ENCODE results near the gene SPDEF.

Gene SPDEF

GRCh38 chr6:34597605-34598353 is 41.6 kb upstream of the SPDEF start:
- Histone ChIP-seq H3K36me3 (ENCODE audit: insufficient read depth, insufficient read length, low read length) (no peaks in the 10 kb centered on the region), H3K9me3 (ENCODE audit: insufficient read depth, low read length) (no peaks in the 10 kb centered on the region), H3K4me3 (ENCODE audit: insufficient read length, low read depth) (no peak overlapping the region), H3K27me3 (ENCODE audit: insufficient read depth, insufficient read length) (no peaks in the 10 kb centered on the region), H3K9ac (ENCODE audit: insufficient read length, low read depth) (no peak overlapping the region), H3K4me1 (ENCODE audit: insufficient read depth, insufficient read length) (no peaks in the 10 kb centered on the region)
- no peak for DNase-seq (ENCODE audit: low read depth, low spot score)
- no peak for TF ChIP-seq SUZ12 (IDR thresholded peaks at IDR 0.05; ENCODE audit: extremely low read depth, insufficient read depth, insufficient read length)
- TF ChIP-seq ZNF274 (IDR thresholded peaks at IDR 0.05; ENCODE audit: low read depth, low read length): no peak
- TF ChIP-seq YY1 (IDR thresholded peaks at IDR 0.05; ENCODE audit: insufficient read depth, insufficient read length): no peak

- no peak for DNase-seq (ENCODE audit: low read depth, low spot score)
- no peak for TF ChIP-seq ZNF274 (IDR thresholded peaks at IDR 0.05; ENCODE audit: low read depth, low read length)
- TF ChIP-seq YY1 (IDR thresholded peaks at IDR 0.05; ENCODE audit: insufficient read depth, insufficient read length): no peak
- TF ChIP-seq SUZ12 (IDR thresholded peaks at IDR 0.05; ENCODE audit: extremely low read depth, insufficient read depth, insufficient read length): no peak
Observed at GRCh38 chr6:34596798-34597197, 40.7 kb upstream of the SPDEF start.

GRCh38 chr6:34595332-34596184 is 39.4 kb upstream of the SPDEF start:
- TF ChIP-seq ZNF274 (IDR thresholded peaks at IDR 0.05; ENCODE audit: low read depth, low read length) (no peak), YY1 (IDR thresholded peaks at IDR 0.05; ENCODE audit: insufficient read depth, insufficient read length) (no peak), SUZ12 (IDR thresholded peaks at IDR 0.05; ENCODE audit: extremely low read depth, insufficient read depth, insufficient read length) (no peak)
- no peak overlapping the region for H3K4me3 ChIP-seq (ENCODE audit: insufficient read length, low read depth)
- no peak for DNase-seq (ENCODE audit: low read depth, low spot score)
- no peaks in the 10 kb centered on the region for H3K9me3 ChIP-seq (ENCODE audit: insufficient read depth, low read length)
- H3K4me1 ChIP-seq (ENCODE audit: insufficient read depth, insufficient read length): no peaks in the 10 kb centered on the region
- H3K9ac ChIP-seq (ENCODE audit: insufficient read length, low read depth): no peak overlapping the region
- H3K36me3 ChIP-seq (ENCODE audit: insufficient read depth, insufficient read length, low read length): no peaks in the 10 kb centered on the region
- H3K27me3 ChIP-seq (ENCODE audit: insufficient read depth, insufficient read length): no peaks in the 10 kb centered on the region

More at GRCh38 chr6:34596798-34597197, 40.7 kb upstream of the SPDEF start:
- H3K9ac ChIP-seq (ENCODE audit: insufficient read length, low read depth): no peak overlapping the region
- H3K4me1 ChIP-seq (ENCODE audit: insufficient read depth, insufficient read length): no peaks in the 10 kb centered on the region
- H3K4me3 ChIP-seq (ENCODE audit: insufficient read length, low read depth): no peak overlapping the region
- H3K27me3 ChIP-seq (ENCODE audit: insufficient read depth, insufficient read length): no peaks in the 10 kb centered on the region
- no peaks in the 10 kb centered on the region for H3K9me3 ChIP-seq (ENCODE audit: insufficient read depth, low read length)
- H3K36me3 ChIP-seq (ENCODE audit: insufficient read depth, insufficient read length, low read length): no peaks in the 10 kb centered on the region

- H3K9me3 ChIP-seq (ENCODE audit: insufficient read depth, low read length): no peaks in the 10 kb centered on the region
- no peak overlapping the region for H3K4me3 ChIP-seq (ENCODE audit: insufficient read length, low read depth)
- H3K27me3 ChIP-seq (ENCODE audit: insufficient read depth, insufficient read length): no peaks in the 10 kb centered on the region
- H3K36me3 ChIP-seq (ENCODE audit: insufficient read depth, insufficient read length, low read length): peaks cover 3% of the 10 kb centered on the region
- DNase-seq (ENCODE audit: low read depth, low spot score): no peak
- no peaks in the 10 kb centered on the region for H3K4me1 ChIP-seq (ENCODE audit: insufficient read depth, insufficient read length)
- TF ChIP-seq SUZ12 (IDR thresholded peaks at IDR 0.05; ENCODE audit: extremely low read depth, insufficient read depth, insufficient read length) (no peak), ZNF274 (IDR thresholded peaks at IDR 0.05; ENCODE audit: low read depth, low read length) (no peak), YY1 (IDR thresholded peaks at IDR 0.05; ENCODE audit: insufficient read depth, insufficient read length) (no peak)
- no peak overlapping the region for H3K9ac ChIP-seq (ENCODE audit: insufficient read length, low read depth)
Observed at GRCh38 chr6:34593701-34594100, 37.6 kb upstream of the SPDEF start.

GRCh38 chr6:34592208-34592952 is 36.3 kb upstream of the SPDEF start:
- Histone ChIP-seq H3K4me1 (ENCODE audit: insufficient read depth, insufficient read length) (peaks cover 7% of the 10 kb centered on the region), H3K4me3 (ENCODE audit: insufficient read length, low read depth) (no peak overlapping the region), H3K9ac (ENCODE audit: insufficient read length, low read depth) (no peak overlapping the region), H3K9me3 (ENCODE audit: insufficient read depth, low read length) (no peaks in the 10 kb centered on the region), H3K27me3 (ENCODE audit: insufficient read depth, insufficient read length) (no peaks in the 10 kb centered on the region), H3K36me3 (ENCODE audit: insufficient read depth, insufficient read length, low read length) (peaks cover 11% of the 10 kb centered on the region)
- no peak for TF ChIP-seq ZNF274 (IDR thresholded peaks at IDR 0.05; ENCODE audit: low read depth, low read length)
- TF ChIP-seq YY1 (IDR thresholded peaks at IDR 0.05; ENCODE audit: insufficient read depth, insufficient read length): no peak
- TF ChIP-seq SUZ12 (IDR thresholded peaks at IDR 0.05; ENCODE audit: extremely low read depth, insufficient read depth, insufficient read length): no peak
- no peak for DNase-seq (ENCODE audit: low read depth, low spot score)

- TF ChIP-seq YY1 (IDR thresholded peaks at IDR 0.05; ENCODE audit: insufficient read depth, insufficient read length): no peak
- TF ChIP-seq ZNF274 (IDR thresholded peaks at IDR 0.05; ENCODE audit: low read depth, low read length): no peak
- TF ChIP-seq SUZ12 (IDR thresholded peaks at IDR 0.05; ENCODE audit: extremely low read depth, insufficient read depth, insufficient read length): no peak
- Histone ChIP-seq H3K4me1 (ENCODE audit: insufficient read depth, insufficient read length) (peaks cover 19% of the 10 kb centered on the region), H3K9me3 (ENCODE audit: insufficient read depth, low read length) (no peaks in the 10 kb centered on the region), H3K27me3 (ENCODE audit: insufficient read depth, insufficient read length) (no peaks in the 10 kb centered on the region), H3K4me3 (ENCODE audit: insufficient read length, low read depth) (no peak overlapping the region), H3K9ac (ENCODE audit: insufficient read length, low read depth) (no peak overlapping the region), H3K36me3 (ENCODE audit: insufficient read depth, insufficient read length, low read length) (peaks cover 23% of the 10 kb centered on the region)
- no peak for DNase-seq (ENCODE audit: low read depth, low spot score)
Observed at GRCh38 chr6:34589691-34590090, 33.6 kb upstream of the SPDEF start.

Data from NT2/D1 (cell line).